ENCODE results near the gene RAPGEF5. TPM values are rescaled to one million over a fixed set of nuclear protein-coding genes. Genes with fewer than 3 reads are reported as not detected.

The RAPGEF5 gene
- total RNA-seq, 4 donors from 2014 or later: 26.5 to 76.6 (median 39.3) TPM

- TF ChIP-seq CTCF (IDR thresholded peaks at IDR 0.05) (no peak), POLR2A (IDR thresholded peaks at IDR 0.05) (no peak)
- 93 to 95% methylated on average over 4 of the region's 4 CpGs for WGBS, 2 donors
- no peak for DNase-seq
- H3K27me3 ChIP-seq: no peaks in the 10 kb centered on the region
- no peaks in the 10 kb centered on the region for H3K9me3 ChIP-seq
- no peaks in the 10 kb centered on the region for H3K36me3 ChIP-seq
- H3K27ac ChIP-seq: no peak overlapping the region
- no peak overlapping the region for H3K4me3 ChIP-seq (replicated peaks in 1 of 3)
- intact Hi-C loops (cut with DNase I): no loop called here
- H3K4me1 ChIP-seq: no peaks in the 10 kb centered on the region
Measured at GRCh38 chr7:22277375-22277774, 79.6 kb downstream of the RAPGEF5 start.

GRCh38 chr7:22275661-22276060 lies 81.3 kb downstream of the RAPGEF5 start:
- Histone ChIP-seq H3K4me1 (no peaks in the 10 kb centered on the region), H3K36me3 (no peaks in the 10 kb centered on the region), H3K4me3 (replicated peaks in 1 of 3) (no peak overlapping the region), H3K9me3 (no peaks in the 10 kb centered on the region), H3K27me3 (no peaks in the 10 kb centered on the region), H3K27ac (no peak overlapping the region)
- intact Hi-C loops (cut with DNase I): no loop called here
- DNase-seq: no peak
- WGBS, 2 donors: 76 to 97% methylated on average over 2 of the region's 2 CpGs
- TF ChIP-seq POLR2A (IDR thresholded peaks at IDR 0.05): no peak
- TF ChIP-seq CTCF (IDR thresholded peaks at IDR 0.05): no peak

DNA sequence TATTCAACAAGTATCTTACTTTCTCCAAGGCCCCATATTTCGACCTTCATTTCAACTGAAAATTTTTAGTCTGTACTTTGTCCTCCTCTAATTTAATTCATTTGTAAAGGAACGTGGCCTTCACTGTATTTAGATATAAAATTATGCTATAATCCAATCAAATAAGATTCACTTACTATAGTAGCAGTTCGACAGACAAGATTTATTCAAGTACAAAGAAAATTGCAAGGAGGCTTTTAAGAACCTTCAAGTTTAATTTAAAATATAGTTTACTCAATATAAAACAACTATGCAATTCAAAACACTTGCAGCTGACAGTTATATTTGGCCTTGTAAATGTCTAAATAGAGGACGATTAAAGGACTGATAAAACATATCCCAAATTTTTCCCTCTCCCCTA lies 85.6 kb downstream of the RAPGEF5 start:
- H3K4me1 ChIP-seq: no peaks in the 10 kb centered on the region
- no peak overlapping the region for H3K27ac ChIP-seq
- no peak for DNase-seq
- H3K36me3 ChIP-seq: no peaks in the 10 kb centered on the region
- intact Hi-C loops (cut with DNase I): no loop called here
- TF ChIP-seq CTCF (IDR thresholded peaks at IDR 0.05): no peak
- H3K4me3 ChIP-seq (replicated peaks in 1 of 3): no peak overlapping the region
- H3K27me3 ChIP-seq: no peaks in the 10 kb centered on the region
- 86 to 88% methylated on average over 4 of the region's 4 CpGs for WGBS, 2 donors
- no peaks in the 10 kb centered on the region for H3K9me3 ChIP-seq

DNA sequence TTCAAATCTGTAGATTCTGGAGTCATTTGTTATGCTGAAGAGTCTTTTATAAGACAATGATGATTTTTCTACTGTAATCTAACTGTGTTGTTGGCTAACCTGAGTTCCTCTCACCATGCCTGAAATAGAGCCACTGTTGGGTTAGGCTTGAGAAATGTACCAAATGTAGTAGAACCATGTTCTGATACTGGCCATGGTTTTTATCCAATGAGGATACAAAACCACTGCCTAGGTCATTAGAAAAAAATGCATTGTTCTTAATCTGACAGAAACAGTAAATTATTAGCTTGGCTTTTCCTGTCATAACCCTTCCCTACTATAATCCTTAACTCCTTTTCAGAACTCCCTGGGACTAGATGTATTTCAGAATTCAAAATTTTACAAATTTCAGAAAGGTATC lies 86.6 kb downstream of the RAPGEF5 start:
- Histone ChIP-seq H3K27me3 (no peaks in the 10 kb centered on the region), H3K9me3 (no peaks in the 10 kb centered on the region), H3K4me3 (replicated peaks in 1 of 3) (no peak overlapping the region), H3K4me1 (no peaks in the 10 kb centered on the region), H3K36me3 (no peaks in the 10 kb centered on the region), H3K27ac (no peak overlapping the region)
- no peak for DNase-seq
- TF ChIP-seq POLR2A (IDR thresholded peaks at IDR 0.05) (no peak), CTCF (IDR thresholded peaks at IDR 0.05) (no peak)
- intact Hi-C loops (cut with DNase I): no loop called here

DNA sequence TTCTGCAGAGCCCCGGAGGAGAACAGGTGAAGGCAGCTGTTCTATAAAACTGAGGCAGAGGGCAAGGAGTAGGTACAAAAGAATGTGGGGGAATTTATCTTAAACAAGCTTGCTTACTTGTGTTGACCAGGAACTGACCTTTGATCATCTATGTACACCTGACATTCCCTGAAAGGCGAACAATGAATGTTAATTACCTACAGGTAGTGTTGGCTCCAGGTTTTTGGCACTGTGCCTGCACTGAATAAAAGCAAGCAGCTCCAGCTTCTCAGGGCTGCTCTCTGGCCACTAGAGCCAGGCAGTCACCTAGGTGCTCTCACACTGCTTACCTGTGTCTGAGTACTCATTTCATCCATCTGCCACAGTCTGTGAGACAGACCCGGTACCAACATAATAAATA lies 87.0 kb downstream of the RAPGEF5 start:
- intact Hi-C loops (cut with DNase I): no loop called here
- no peak for TF ChIP-seq POLR2A (IDR thresholded peaks at IDR 0.05)
- TF ChIP-seq CTCF (IDR thresholded peaks at IDR 0.05): no peak
- no peak overlapping the region for H3K27ac ChIP-seq
- no peaks in the 10 kb centered on the region for H3K9me3 ChIP-seq
- DNase-seq: no peak
- no peak overlapping the region for H3K4me3 ChIP-seq (replicated peaks in 1 of 3)
- no peaks in the 10 kb centered on the region for H3K27me3 ChIP-seq
- H3K36me3 ChIP-seq: no peaks in the 10 kb centered on the region
- no peaks in the 10 kb centered on the region for H3K4me1 ChIP-seq
- WGBS, 2 donors: 93 to 98% methylated on average over 3 of the region's 3 CpGs

All from thyroid gland (tissue), 4 donors.